ENCODE data around the gene CPN2.

Gene CPN2

DNA sequence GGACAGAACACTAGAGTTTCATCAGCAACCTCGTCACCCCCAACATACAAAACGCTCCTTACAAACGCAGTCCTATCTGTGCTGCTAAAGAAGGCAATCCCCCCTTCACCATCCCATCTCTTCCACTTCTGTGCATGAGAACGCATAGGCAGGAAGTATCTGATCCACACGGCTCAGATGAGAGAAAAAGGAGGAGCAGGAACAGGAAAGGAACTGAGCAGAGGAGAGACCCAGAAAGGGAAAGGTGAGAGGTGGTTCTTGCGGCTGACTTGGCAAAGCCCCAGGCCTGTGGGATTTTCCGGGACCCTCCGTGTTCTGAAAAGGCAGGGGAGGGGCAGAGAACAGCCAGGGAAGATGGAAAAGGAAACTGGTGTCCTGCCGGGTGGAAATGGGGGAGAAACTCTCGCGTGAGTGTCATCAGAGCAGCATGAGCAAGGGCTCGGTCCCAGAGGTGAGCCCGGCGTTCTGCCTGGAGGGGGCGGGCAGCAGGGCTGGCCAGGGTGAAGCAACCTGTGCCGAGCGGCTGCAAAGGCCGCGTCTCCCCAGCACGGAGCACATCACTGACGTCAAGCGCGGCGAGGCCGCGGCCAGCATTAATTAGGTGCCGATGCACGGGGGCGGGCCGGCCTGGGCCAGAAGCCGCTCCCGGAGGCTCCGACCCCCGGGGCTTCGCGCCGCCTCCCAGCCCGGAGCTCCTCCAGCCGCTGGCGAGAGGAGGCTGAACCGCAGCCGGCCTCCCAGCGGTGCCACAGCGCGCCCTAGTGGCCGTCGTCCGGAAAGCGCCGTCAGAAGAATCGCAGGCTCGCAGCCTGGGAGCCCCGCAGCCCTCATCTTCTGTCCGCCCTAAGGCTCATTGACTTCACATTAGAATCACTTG lies 35.8 kb downstream of the CPN2 start:
- TF ChIP-seq EZH2phosphoT487 (IDR thresholded peaks at IDR 0.05; ENCODE audit: borderline replicate concordance), result no peak
- TF ChIP-seq CTCF (conservative IDR thresholded peaks at IDR 0.05; ENCODE audit: low read length), result peak; percentile 82
- peak overlapping the region; percentile 69 for H3K4me3 ChIP-seq (ENCODE audit: low read length, poor library complexity, severe bottlenecking)
- peak overlapping the region; percentile 68 for H2AFZ ChIP-seq (ENCODE audit: low read length)
- no peaks in the 10 kb centered on the region for H3K9me2 ChIP-seq (replicated peaks; ENCODE audit: low read depth, low read length)
- H3K36me3 ChIP-seq (ENCODE audit: insufficient read depth, low read length), result no peaks in the 10 kb centered on the region
- peaks cover 11% of the 10 kb centered on the region; the same call in 1 of the 2 replicates for H3K9me3 ChIP-seq (ENCODE audit: insufficient read depth, low read depth, low read length)
- peak overlapping the region; percentile 56 for H3K9ac ChIP-seq (ENCODE audit: low read depth, low read length, poor library complexity, severe bottlenecking)
- no peaks in the 10 kb centered on the region for H3K79me2 ChIP-seq (ENCODE audit: insufficient read depth, low read length)
- H3K4me1 ChIP-seq (ENCODE audit: insufficient read depth, low read length, poor library complexity, severe bottlenecking), result peaks cover 15% of the 10 kb centered on the region
- no peaks in the 10 kb centered on the region for H4K20me1 ChIP-seq (ENCODE audit: insufficient read depth, low read length, poor library complexity, severe bottlenecking)
- H3K27me3 ChIP-seq (ENCODE audit: insufficient read depth, low read length, poor library complexity, severe bottlenecking), result no peaks in the 10 kb centered on the region
- peak overlapping the region; percentile 68 for H3K4me2 ChIP-seq (ENCODE audit: low read depth, low read length, poor library complexity, severe bottlenecking)
- no peaks in the 10 kb centered on the region for H3F3A ChIP-seq (ENCODE audit: low read depth)

- peak overlapping the region; percentile 68 for H3K4me2 ChIP-seq (ENCODE audit: low read depth, low read length, poor library complexity, severe bottlenecking)
- no peaks in the 10 kb centered on the region for H3K36me3 ChIP-seq (ENCODE audit: insufficient read depth, low read length)
- no peaks in the 10 kb centered on the region for H4K20me1 ChIP-seq (ENCODE audit: insufficient read depth, low read length, poor library complexity, severe bottlenecking)
- H3K9me2 ChIP-seq (replicated peaks; ENCODE audit: low read depth, low read length), result no peaks in the 10 kb centered on the region
- H3F3A ChIP-seq (ENCODE audit: low read depth), result no peaks in the 10 kb centered on the region
- peaks cover 11% of the 10 kb centered on the region; the same call in 1 of the 2 replicates for H3K9me3 ChIP-seq (ENCODE audit: insufficient read depth, low read depth, low read length)
- H3K79me2 ChIP-seq (ENCODE audit: insufficient read depth, low read length), result no peaks in the 10 kb centered on the region
- no peak overlapping the region for H2AFZ ChIP-seq (ENCODE audit: low read length)
- peak overlapping the region; percentile 56 for H3K9ac ChIP-seq (ENCODE audit: low read depth, low read length, poor library complexity, severe bottlenecking)
- H3K4me1 ChIP-seq (ENCODE audit: insufficient read depth, low read length, poor library complexity, severe bottlenecking), result peaks cover 23% of the 10 kb centered on the region
- no peak overlapping the region for H3K4me3 ChIP-seq (ENCODE audit: low read length, poor library complexity, severe bottlenecking)
- TF ChIP-seq CTCF (conservative IDR thresholded peaks at IDR 0.05; ENCODE audit: low read length), result no peak
- TF ChIP-seq EZH2phosphoT487 (IDR thresholded peaks at IDR 0.05; ENCODE audit: borderline replicate concordance), result no peak
- no peaks in the 10 kb centered on the region for H3K27me3 ChIP-seq (ENCODE audit: insufficient read depth, low read length, poor library complexity, severe bottlenecking)
Observed at GRCh38 chr3:194314388-194315068, 36.6 kb downstream of the CPN2 start.

GRCh38 chr3:194313560-194314387 lies 37.4 kb downstream of the CPN2 start:
- peaks cover 30% of the 10 kb centered on the region for H3K4me1 ChIP-seq (ENCODE audit: insufficient read depth, low read length, poor library complexity, severe bottlenecking)
- TF ChIP-seq CTCF (conservative IDR thresholded peaks at IDR 0.05; ENCODE audit: low read length) (peak; percentile 50; the same call in 1 of the 2 replicates), EZH2phosphoT487 (IDR thresholded peaks at IDR 0.05; ENCODE audit: borderline replicate concordance) (no peak)
- H3K4me2 ChIP-seq (ENCODE audit: low read depth, low read length, poor library complexity, severe bottlenecking), result no peak overlapping the region
- no peaks in the 10 kb centered on the region for H3K79me2 ChIP-seq (ENCODE audit: insufficient read depth, low read length)
- H3K36me3 ChIP-seq (ENCODE audit: insufficient read depth, low read length), result no peaks in the 10 kb centered on the region
- no peaks in the 10 kb centered on the region for H3K27me3 ChIP-seq (ENCODE audit: insufficient read depth, low read length, poor library complexity, severe bottlenecking)
- H4K20me1 ChIP-seq (ENCODE audit: insufficient read depth, low read length, poor library complexity, severe bottlenecking), result no peaks in the 10 kb centered on the region
- H3K9me3 ChIP-seq (ENCODE audit: insufficient read depth, low read depth, low read length), result peaks cover 10% of the 10 kb centered on the region; the same call in 1 of the 2 replicates
- no peaks in the 10 kb centered on the region for H3F3A ChIP-seq (ENCODE audit: low read depth)
- no peaks in the 10 kb centered on the region for H3K9me2 ChIP-seq (replicated peaks; ENCODE audit: low read depth, low read length)
- no peak overlapping the region for H2AFZ ChIP-seq (ENCODE audit: low read length)
- no peak overlapping the region for H3K4me3 ChIP-seq (ENCODE audit: low read length, poor library complexity, severe bottlenecking)
- H3K9ac ChIP-seq (ENCODE audit: low read depth, low read length, poor library complexity, severe bottlenecking), result no peak overlapping the region
